Fibroblast of lung (primary cell): ENCODE data around the gene ASPRV1. TPM values are rescaled to one million over a fixed set of nuclear protein-coding genes. Genes with fewer than 3 reads are reported as not detected.

Experiments used
- DNase-seq, 2 donors: peaks; one replicate each; pipeline versions ENCODE4 v3.0.0 to v3.0.0-alpha.2; 2010; ENCODE audit warnings: low read depth in 2 of 2
- H2AFZ ChIP-seq: 2 replicates; pipeline ENCODE4 v1.5.1; 2012; ENCODE audit warnings: low read length, control low read depth, inconsistent platforms
- H3K27ac ChIP-seq: 2 replicates; pipeline ENCODE4 v1.5.1; 2011; ENCODE audit warnings: low read length, control low read depth; ENCODE audit not compliant: insufficient read depth
- H3K27me3 ChIP-seq: 2 replicates; pipeline ENCODE4 v1.5.1; 2011; ENCODE audit warnings: mild to moderate bottlenecking, low read length; ENCODE audit not compliant: control insufficient read depth, insufficient read depth
- H3K36me3 ChIP-seq: 2 replicates; pipeline ENCODE4 v1.5.1; 2011; ENCODE audit warnings: low read length; ENCODE audit not compliant: control insufficient read depth, insufficient read depth
- H3K4me1 ChIP-seq: 2 replicates; pipeline ENCODE4 v1.5.1; 2011; ENCODE audit warnings: low read length; ENCODE audit not compliant: control insufficient read depth, insufficient read depth; ENCODE audit errors: extremely low read depth
- H3K4me2 ChIP-seq: 2 replicates; pipeline ENCODE4 v1.5.1; 2011; ENCODE audit warnings: low read length, control low read depth; ENCODE audit not compliant: insufficient read depth; ENCODE audit errors: extremely low read depth
- H3K4me3 ChIP-seq, 4 experiments: fragments of 200-600 bp in 1 of 4; sonication (generic) in 1 of 4; replicated peaks in 1 of 4; 2 replicates each; pipeline ENCODE4 v1.5.1; 2011 to 2016; ENCODE audit warnings: low read length in 4 of 4, low read depth in 3 of 4, mild to moderate bottlenecking in 3 of 4, control low read depth in 2 of 4, inconsistent platforms in 1 of 4, mixed read lengths in 1 of 4; ENCODE audit not compliant: insufficient read depth in 1 of 4; ENCODE audit errors: control extremely low read depth in 1 of 4
- H3K79me2 ChIP-seq: 2 replicates; pipeline ENCODE4 v1.5.1; 2012; ENCODE audit warnings: mild to moderate bottlenecking, low read length, inconsistent platforms; ENCODE audit not compliant: control insufficient read depth, insufficient read depth
- H3K9ac ChIP-seq: 2 replicates; pipeline ENCODE4 v1.5.1; 2011; ENCODE audit warnings: mild to moderate bottlenecking, low read length, control low read depth; ENCODE audit not compliant: insufficient read depth
- H3K9me3 ChIP-seq: 2 replicates; pipeline ENCODE4 v1.5.1; 2012; ENCODE audit warnings: low read depth, low read length; ENCODE audit not compliant: control insufficient read depth, insufficient read depth
- H4K20me1 ChIP-seq: 2 replicates; pipeline ENCODE4 v1.5.1; 2011; ENCODE audit warnings: low read length; ENCODE audit not compliant: control insufficient read depth, insufficient read depth; ENCODE audit errors: extremely low read depth
- CTCF ChIP-seq, 2 donors: IDR thresholded peaks in 1 of 2; conservative IDR thresholded peaks in 1 of 2; 1 replicate in 1 of 2; 2 replicates in 1 of 2; pipeline ENCODE4 v1.5.1; 2011 to 2012; ENCODE audit warnings: low read length in 2 of 2, control low read depth in 1 of 2, inconsistent platforms in 1 of 2, low read depth in 1 of 2, mild to moderate bottlenecking in 1 of 2
- EZH2 ChIP-seq: IDR thresholded peaks from 2 replicates; pipeline ENCODE4 v1.5.1; 2012; ENCODE audit warnings: low read length, control low read depth, mild to moderate bottlenecking; ENCODE audit errors: missing control alignments
- polyA plus RNA-seq, 2 donors: library from polyadenylated mRNA; depleted of rRNA in 1 of 2; stranded (reverse) in 1 of 2; unstranded in 1 of 2; fragments of >200 nt; gene quantifications; 2 replicates each; pipeline ENCODE4 v1.2.1, GENCODE V29; 2011 to 2012; ENCODE audit warnings: missing spikeins in 1 of 2
- total RNA-seq: library from RNA; depleted of rRNA; stranded (reverse); fragments of >200 nt; gene quantifications from 2 replicates; pipeline ENCODE4 v1.2.1, GENCODE V29; 2014

ASPRV1 gene
- total and polyA plus RNA-seq, 2 donors (not counting 1 experiment from before 2014, with no cell fraction given), result 0.08 to 0.33 TPM

GRCh38 chr2:69937968-69938367 is 23.5 kb downstream of the ASPRV1 start:
- Histone ChIP-seq H3K27ac (no peak overlapping the region), H3K27me3 (no peaks in the 10 kb centered on the region), H3K4me1 (peaks cover 9% of the 10 kb centered on the region), H3K4me3 (no peak overlapping the region), H3K9ac (no peak overlapping the region), H2AFZ (no peak overlapping the region), H3K4me2 (no peak overlapping the region), H3K9me3 (no peaks in the 10 kb centered on the region), H4K20me1 (no peaks in the 10 kb centered on the region), H3K36me3 (peaks cover 6% of the 10 kb centered on the region), H3K79me2 (no peaks in the 10 kb centered on the region)
- no peak for TF ChIP-seq CTCF (conservative IDR thresholded peaks at IDR 0.05 in 1 of 2, IDR thresholded peaks at IDR 0.05 in 1 of 2; ENCODE audit: low read depth in 1 of 2, low read length in 2 of 2)
- TF ChIP-seq EZH2, result no peak
- DNase-seq, result no peak

GRCh38 chr2:69936906-69937305 is 24.5 kb downstream of the ASPRV1 start:
- peaks cover 9% of the 10 kb centered on the region for H3K4me1 ChIP-seq
- TF ChIP-seq CTCF (conservative IDR thresholded peaks at IDR 0.05 in 1 of 2, IDR thresholded peaks at IDR 0.05 in 1 of 2; ENCODE audit: low read depth in 1 of 2, low read length in 2 of 2), result no peak
- TF ChIP-seq EZH2, result no peak
- no peaks in the 10 kb centered on the region for H3K27me3 ChIP-seq
- H3K4me2 ChIP-seq, result no peak overlapping the region
- peaks cover 6% of the 10 kb centered on the region for H3K36me3 ChIP-seq
- no peak overlapping the region for H3K9ac ChIP-seq
- DNase-seq, result peak in 1 of 2 donors; percentile 39
- no peak overlapping the region for H3K27ac ChIP-seq
- no peaks in the 10 kb centered on the region for H3K79me2 ChIP-seq
- no peaks in the 10 kb centered on the region for H3K9me3 ChIP-seq
- no peaks in the 10 kb centered on the region for H4K20me1 ChIP-seq
- no peak overlapping the region for H3K4me3 ChIP-seq
- H2AFZ ChIP-seq, result no peak overlapping the region

DNA sequence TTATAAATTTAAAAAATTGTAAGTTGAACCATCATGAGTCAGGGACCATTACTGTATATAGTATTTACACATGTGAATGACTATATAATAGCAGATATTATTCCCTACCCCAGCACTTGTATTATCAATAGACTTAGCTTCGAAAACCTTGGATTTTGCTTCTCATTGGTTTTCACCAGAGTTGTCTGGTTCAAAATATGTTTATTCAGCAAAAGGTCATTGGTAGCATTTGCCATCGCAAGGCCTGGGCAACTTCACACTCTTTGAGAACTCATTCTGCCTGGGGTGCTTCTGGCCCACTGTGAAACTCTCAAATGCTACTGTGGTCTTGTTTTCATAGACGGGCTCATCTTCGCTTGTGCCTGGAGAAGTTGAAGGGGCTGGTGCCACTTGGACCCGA is 26.4 kb downstream of the ASPRV1 start:
- Histone ChIP-seq H2AFZ (no peak overlapping the region), H3K27me3 (no peaks in the 10 kb centered on the region), H3K79me2 (no peaks in the 10 kb centered on the region), H3K36me3 (peaks cover 6% of the 10 kb centered on the region), H3K4me3 (no peak overlapping the region), H3K9ac (no peak overlapping the region), H3K9me3 (no peaks in the 10 kb centered on the region), H3K27ac (no peak overlapping the region), H3K4me2 (peak overlapping the region; percentile 26), H3K4me1 (peaks cover 9% of the 10 kb centered on the region), H4K20me1 (no peaks in the 10 kb centered on the region)
- DNase-seq, result no peak
- TF ChIP-seq CTCF (conservative IDR thresholded peaks at IDR 0.05 in 1 of 2, IDR thresholded peaks at IDR 0.05 in 1 of 2; ENCODE audit: low read depth in 1 of 2, low read length in 2 of 2) (no peak), EZH2 (no peak)
